GM18951 (cell line): ENCODE data around the gene GPRIN1.
"Not testable (repeated sequence)": the region's sequence is repeated elsewhere in the genome, so short reads cannot be mapped to it uniquely, and the experiment has no call there.

Source experiments
- POLR2A ChIP-seq: IDR thresholded peaks from 4 replicates; pipeline ENCODE4 v1.6.1; 2011; ENCODE audit warnings: mild to moderate bottlenecking; ENCODE audit not compliant: insufficient read length, insufficient read depth; ENCODE audit errors: extremely low read depth
- in situ Hi-C: fragments of 300-500 bp; cut with MboI; formaldehyde crosslinking; loops from one replicate; pipeline ENCODE4 v1.12.0; 2022; ENCODE audit warnings: low sequenced_read_pairs, mixed read lengths, inconsistent platforms; ENCODE audit not compliant: unreplicated experiment

Gene GPRIN1

GRCh38 chr5:176592573-176592972 lies 17.4 kb downstream of the GPRIN1 start:
- no peak for TF ChIP-seq POLR2A
- in situ Hi-C loops: no loop called here

GRCh38 chr5:176591667-176592066 lies 18.3 kb downstream of the GPRIN1 start:
- in situ Hi-C loops: not testable (repeated sequence)

GRCh38 chr5:176590035-176590717 lies 19.8 kb downstream of the GPRIN1 start:
- in situ Hi-C loops: no loop called here
- TF ChIP-seq POLR2A: no peak

- TF ChIP-seq POLR2A: no peak
- in situ Hi-C loops: no loop called here
These were observed 20.8 kb downstream of the GPRIN1 start for GRCh38 chr5:176589039-176589769.

- in situ Hi-C loops: no loop called here
- no peak for TF ChIP-seq POLR2A
These were observed 21.7 kb downstream of the GPRIN1 start for GRCh38 chr5:176588297-176588696.

- no peak for TF ChIP-seq POLR2A
- in situ Hi-C loops: no loop called here
These were observed 22.6 kb downstream of the GPRIN1 start for GRCh38 chr5:176587398-176587797.

- no peak for TF ChIP-seq POLR2A
- in situ Hi-C loops: no loop called here
These were observed 26.9 kb downstream of the GPRIN1 start for GRCh38 chr5:176583076-176583475.

- no peak for TF ChIP-seq POLR2A
- in situ Hi-C loops: no loop called here
These were observed 28.6 kb downstream of the GPRIN1 start for GRCh38 chr5:176581361-176581760.

- no peak for TF ChIP-seq POLR2A
- in situ Hi-C loops: no loop called here
These were observed 30.6 kb downstream of the GPRIN1 start for GRCh38 chr5:176579323-176579722.

GRCh38 chr5:176578391-176578808 lies 31.6 kb downstream of the GPRIN1 start:
- TF ChIP-seq POLR2A: no peak
- in situ Hi-C loops: no loop called here

- TF ChIP-seq POLR2A: no peak
- in situ Hi-C loops: no loop called here
These were observed 32.4 kb downstream of the GPRIN1 start for GRCh38 chr5:176577312-176578176.

GRCh38 chr5:176575488-176576422 lies 34.2 kb downstream of the GPRIN1 start:
- in situ Hi-C loops: no loop called here
- TF ChIP-seq POLR2A: no peak

- no peak for TF ChIP-seq POLR2A
- in situ Hi-C loops: no loop called here
These were observed 34.9 kb downstream of the GPRIN1 start for GRCh38 chr5:176575066-176575465.

GRCh38 chr5:176574297-176574591 lies 35.7 kb downstream of the GPRIN1 start:
- in situ Hi-C loops: no loop called here
- TF ChIP-seq POLR2A: no peak
